AG10803 (cell line): ENCODE measurements around the gene NCDN.
A peak's percentile ranks its signal among the peaks of the same experiment; 100 is the strongest.
"Not testable (repeated sequence)": the region's sequence is repeated elsewhere in the genome, so short reads cannot be mapped to it uniquely, and the experiment has no call there.

ENCODE experiments used
- DNase-seq: peaks from one replicate; pipeline ENCODE4 v3.0.0; 2010; ENCODE audit warnings: low read depth
- H3K4me3 ChIP-seq: 2 replicates; pipeline ENCODE4 v1.5.1; 2011; ENCODE audit warnings: mild to moderate bottlenecking, low read length, control low read depth
- CTCF ChIP-seq: conservative IDR thresholded peaks from 2 replicates; pipeline ENCODE4 v1.5.1; 2011; ENCODE audit warnings: mild to moderate bottlenecking, low read length, control low read depth, inconsistent platforms

The NCDN gene

GRCh38 chr1:35576061-35576765, 18.6 kb downstream of the NCDN start:
- DNase-seq, result peak; percentile 44
- no peak for TF ChIP-seq CTCF
- H3K4me3 ChIP-seq, result no peak overlapping the region

GRCh38 chr1:35576766-35577070, 19.1 kb downstream of the NCDN start:
- not testable (repeated sequence) for DNase-seq, H3K4me3 ChIP-seq

- H3K4me3 ChIP-seq, result no peak overlapping the region
- no peak for DNase-seq
- no peak for TF ChIP-seq CTCF
These were observed 19.7 kb downstream of the NCDN start for GRCh38 chr1:35577071-35577998.

- no peak for TF ChIP-seq CTCF
These were observed 23.4 kb downstream of the NCDN start for GRCh38 chr1:35580949-35581388.

GRCh38 chr1:35581621-35582020, 24.0 kb downstream of the NCDN start:
- not testable (repeated sequence) for H3K4me3 ChIP-seq, DNase-seq

More at GRCh38 chr1:35580949-35581388, 23.4 kb downstream of the NCDN start:
- no peak for DNase-seq
- H3K4me3 ChIP-seq, result no peak overlapping the region

- H3K4me3 ChIP-seq, result no peak overlapping the region
- DNase-seq, result no peak
- TF ChIP-seq CTCF, result no peak
These were observed 27.7 kb downstream of the NCDN start for GRCh38 chr1:35585281-35585680.

GRCh38 chr1:35585805-35586204, 28.2 kb downstream of the NCDN start:
- DNase-seq, H3K4me3 ChIP-seq: not testable (repeated sequence)

- no peak overlapping the region for H3K4me3 ChIP-seq
- no peak for TF ChIP-seq CTCF
- DNase-seq, result no peak
These were observed 29.2 kb downstream of the NCDN start for GRCh38 chr1:35586808-35587207.
